HUES64 (cell line): ENCODE measurements around the gene UVSSA.

Experiments used
- H3K27ac ChIP-seq: 2 replicates; pipeline ENCODE4 v1.7.0; 2013; ENCODE audit warnings: low read depth, low read length, inconsistent platforms
- H3K27me3 ChIP-seq: 2 replicates; pipeline ENCODE4 v1.6.1; 2013; ENCODE audit warnings: mild to moderate bottlenecking, low read length; ENCODE audit not compliant: insufficient read depth
- H3K36me3 ChIP-seq: 2 replicates; pipeline ENCODE4 v1.6.1; 2013; ENCODE audit warnings: mild to moderate bottlenecking, low read length; ENCODE audit not compliant: insufficient read depth
- H3K4me1 ChIP-seq: 2 replicates; pipeline ENCODE4 v1.6.1; 2013; ENCODE audit warnings: mild to moderate bottlenecking, low read length, moderate library complexity; ENCODE audit not compliant: insufficient read depth
- H3K4me3 ChIP-seq: 2 replicates; pipeline ENCODE4 v1.5.1; 2013; ENCODE audit warnings: mild to moderate bottlenecking, low read length, moderate library complexity
- H3K9ac ChIP-seq: 2 replicates; pipeline ENCODE4 v1.6.1; 2013; ENCODE audit warnings: mild to moderate bottlenecking, low read depth, low read length
- H3K9me3 ChIP-seq: 2 replicates; pipeline ENCODE4 v1.6.1; 2013; ENCODE audit warnings: low read depth, low read length; ENCODE audit not compliant: insufficient read depth
- WGBS: fragments of 150-250, 120-280 bp; methylation state at CpG from one replicate; pipeline ENCODE4 v1.1.7; 2013; ENCODE audit warnings: missing lambda C conversion rate; 5-methylcytosine and 5-hydroxymethylcytosine counted together

The UVSSA gene

DNA sequence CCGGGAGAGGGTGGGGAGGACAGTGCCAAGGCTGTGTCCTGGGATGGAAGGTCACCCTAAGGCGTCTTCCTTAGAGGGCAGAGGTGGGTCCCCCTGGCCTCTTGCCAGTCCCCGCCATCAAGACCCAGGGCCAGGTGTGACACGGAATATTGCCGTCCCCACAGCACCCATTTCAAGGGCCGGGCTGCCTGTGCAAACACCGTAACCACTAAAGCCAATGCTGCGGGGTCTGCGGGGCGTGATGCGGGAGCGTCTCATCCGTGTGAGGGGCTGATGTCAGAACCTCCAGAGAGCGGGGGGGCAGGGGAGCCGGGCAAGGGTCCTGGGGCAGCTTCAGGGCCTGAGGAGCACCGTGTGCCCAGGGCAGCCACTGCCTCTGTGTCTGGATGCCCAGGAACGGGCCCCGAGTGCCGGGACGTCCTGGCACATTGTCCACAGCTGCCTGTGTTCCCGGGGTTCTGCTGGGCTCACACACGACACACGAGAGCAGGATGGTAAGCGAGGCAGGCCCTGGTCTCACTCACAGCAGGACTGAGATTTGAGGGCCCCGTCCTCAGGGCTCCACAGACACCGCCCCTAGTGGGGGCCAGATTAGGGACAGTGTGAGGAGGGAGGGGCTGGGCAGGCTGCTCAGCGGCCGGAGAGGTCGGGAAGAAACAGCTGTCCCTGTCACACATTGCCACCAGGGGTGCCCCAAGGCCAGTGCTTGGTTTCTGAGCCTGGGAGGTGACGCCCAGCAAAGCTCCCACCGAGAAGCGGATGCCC, 30.0 kb downstream of the UVSSA start:
- H3K4me1 ChIP-seq: no peaks in the 10 kb centered on the region
- H3K9ac ChIP-seq: no peak overlapping the region; the same call in 1 of the 2 replicates
- WGBS: 91% methylated on average over 32 of the region's 32 CpGs
- H3K4me3 ChIP-seq: no peak overlapping the region
- peaks cover 3% of the 10 kb centered on the region; the same call in 1 of the 2 replicates for H3K36me3 ChIP-seq
- no peaks in the 10 kb centered on the region for H3K27me3 ChIP-seq
- H3K9me3 ChIP-seq: no peaks in the 10 kb centered on the region
- H3K27ac ChIP-seq: no peak overlapping the region

DNA sequence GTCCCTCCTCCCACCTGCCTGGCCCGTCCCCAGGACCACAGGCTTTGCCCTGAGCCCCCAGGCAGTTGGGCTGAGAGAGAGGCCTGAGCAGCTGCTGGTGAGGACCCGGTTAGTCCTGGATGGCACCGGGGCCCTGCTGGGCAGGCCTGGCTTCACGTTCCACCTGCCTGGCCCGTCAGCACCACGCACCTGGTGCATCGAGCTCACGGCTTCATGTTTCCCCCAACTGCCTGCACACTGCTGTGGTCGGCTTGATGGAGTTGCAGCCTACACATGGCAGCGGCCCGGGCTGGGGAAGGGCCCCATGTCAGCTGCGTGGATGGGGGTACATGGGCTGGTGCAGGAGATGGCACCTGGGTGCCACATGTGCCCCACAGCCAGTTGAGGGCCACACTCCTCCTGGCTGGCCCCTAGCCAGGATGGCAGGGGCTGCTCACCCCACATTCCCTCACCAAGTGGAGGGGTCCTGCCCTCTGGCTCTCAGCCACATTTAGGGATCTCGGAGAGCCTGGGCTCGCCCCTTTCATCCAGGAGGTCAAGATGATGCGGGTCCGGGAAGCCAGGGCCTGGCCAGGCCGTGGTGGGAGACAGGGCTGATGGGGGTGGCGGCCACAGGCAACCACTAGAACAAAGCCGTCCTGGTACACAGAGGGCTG, 30.7 kb downstream of the UVSSA start:
- Histone ChIP-seq H3K9ac (no peak overlapping the region; the same call in 1 of the 2 replicates), H3K36me3 (peaks cover 3% of the 10 kb centered on the region; the same call in 1 of the 2 replicates), H3K27ac (no peak overlapping the region), H3K9me3 (no peaks in the 10 kb centered on the region), H3K27me3 (no peaks in the 10 kb centered on the region), H3K4me3 (no peak overlapping the region), H3K4me1 (no peaks in the 10 kb centered on the region)
- 94% methylated on average over 19 of the region's 19 CpGs for whole genome bisulfite sequencing

DNA sequence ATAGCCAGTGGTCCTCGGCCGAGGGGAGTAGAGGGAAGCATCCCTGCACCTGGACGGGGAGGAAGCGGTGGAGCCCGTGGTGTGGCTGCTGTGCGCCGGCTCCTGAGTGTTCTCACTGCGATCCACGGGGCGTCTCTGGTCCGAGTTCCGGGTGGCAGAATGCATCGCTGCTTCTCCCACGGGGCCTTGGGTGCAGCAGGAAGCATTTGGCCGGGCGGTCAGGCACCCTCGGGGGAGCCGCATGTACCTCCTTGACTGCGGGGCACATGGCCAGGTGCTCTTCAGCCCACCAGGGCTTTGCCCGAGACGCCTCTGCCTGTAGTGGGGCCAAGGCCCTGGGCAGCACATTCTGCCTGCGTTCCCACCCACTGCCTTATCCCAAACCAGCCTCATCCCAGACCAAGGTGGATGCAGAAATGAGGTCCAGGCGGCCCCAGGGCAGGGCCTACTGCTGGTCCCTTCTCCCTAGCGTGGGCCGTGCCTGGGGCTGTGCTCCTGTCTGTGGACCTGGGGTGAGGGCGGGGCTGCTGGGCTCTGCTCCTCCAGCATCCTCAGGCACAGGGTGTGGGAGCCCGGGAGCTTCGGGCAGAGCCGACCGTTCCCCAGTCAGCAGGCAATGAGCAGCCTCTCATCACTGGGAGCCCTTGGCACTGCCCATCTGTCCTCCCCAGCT, 31.7 kb downstream of the UVSSA start:
- WGBS: 94% methylated on average over 30 of the region's 30 CpGs
- Histone ChIP-seq H3K27me3 (no peaks in the 10 kb centered on the region), H3K9me3 (no peaks in the 10 kb centered on the region), H3K36me3 (peaks cover 3% of the 10 kb centered on the region; the same call in 1 of the 2 replicates), H3K4me3 (no peak overlapping the region), H3K9ac (no peak overlapping the region), H3K27ac (no peak overlapping the region), H3K4me1 (no peaks in the 10 kb centered on the region)

DNA sequence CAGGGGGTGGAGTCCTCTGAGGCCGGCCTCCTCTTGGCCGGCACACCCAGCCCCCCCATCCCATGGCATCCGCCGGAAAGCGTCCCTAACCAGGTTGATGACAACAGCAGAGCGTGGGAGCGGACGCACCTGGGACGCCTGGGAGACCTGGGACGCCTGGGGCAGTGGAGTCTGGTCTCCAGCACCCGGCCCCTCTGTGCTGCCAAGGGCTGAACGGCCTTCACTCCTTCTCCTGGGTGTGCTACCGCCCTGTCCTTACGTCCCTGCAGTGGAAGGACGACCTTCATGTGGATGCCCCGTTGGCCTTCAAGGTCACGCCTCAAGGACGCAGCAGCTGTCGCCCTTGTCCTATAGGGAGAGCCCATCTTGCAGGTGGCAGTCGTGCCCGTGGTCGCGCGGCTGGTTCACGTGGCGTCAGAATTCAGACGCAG, 32.4 kb downstream of the UVSSA start:
- Histone ChIP-seq H3K9me3 (no peaks in the 10 kb centered on the region), H3K36me3 (peaks cover 3% of the 10 kb centered on the region; the same call in 1 of the 2 replicates), H3K4me3 (no peak overlapping the region), H3K9ac (no peak overlapping the region), H3K4me1 (no peaks in the 10 kb centered on the region), H3K27me3 (no peaks in the 10 kb centered on the region), H3K27ac (no peak overlapping the region)
- WGBS: 86% methylated on average over 27 of the region's 27 CpGs

DNA sequence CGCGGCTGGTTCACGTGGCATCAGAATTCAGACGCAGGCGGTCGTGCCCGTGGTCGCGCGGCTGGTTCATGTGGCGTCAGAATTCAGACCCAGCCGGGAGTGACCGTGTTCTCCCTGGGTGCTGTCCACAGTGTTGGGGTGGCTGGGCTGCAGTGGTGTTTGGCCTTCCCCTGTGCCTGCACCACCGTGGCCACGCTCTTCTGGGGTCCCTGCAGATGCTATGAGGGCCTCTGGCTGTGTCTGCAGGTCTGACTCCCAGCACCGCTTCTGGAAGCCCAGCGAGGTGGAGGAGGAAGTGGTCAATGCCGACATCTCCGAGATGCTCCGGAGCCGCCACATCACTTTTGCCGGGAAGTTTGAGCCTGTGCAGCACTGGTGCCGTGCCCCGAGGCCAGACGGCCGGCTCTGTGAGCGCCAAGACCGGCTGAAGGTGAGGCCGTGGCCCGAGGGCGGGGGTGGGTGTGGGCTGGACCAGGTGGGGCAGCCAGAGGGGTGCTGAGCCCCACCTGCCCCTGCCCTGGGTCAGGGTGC, 32.9 kb downstream of the UVSSA start:
- no peaks in the 10 kb centered on the region for H3K4me1 ChIP-seq
- no peak overlapping the region for H3K27ac ChIP-seq
- H3K9ac ChIP-seq: no peak overlapping the region
- 92% methylated on average over 25 of the region's 31 CpGs for WGBS
- no peak overlapping the region for H3K4me3 ChIP-seq
- no peaks in the 10 kb centered on the region for H3K27me3 ChIP-seq
- H3K36me3 ChIP-seq: peaks cover 3% of the 10 kb centered on the region; the same call in 1 of the 2 replicates
- no peaks in the 10 kb centered on the region for H3K9me3 ChIP-seq

DNA sequence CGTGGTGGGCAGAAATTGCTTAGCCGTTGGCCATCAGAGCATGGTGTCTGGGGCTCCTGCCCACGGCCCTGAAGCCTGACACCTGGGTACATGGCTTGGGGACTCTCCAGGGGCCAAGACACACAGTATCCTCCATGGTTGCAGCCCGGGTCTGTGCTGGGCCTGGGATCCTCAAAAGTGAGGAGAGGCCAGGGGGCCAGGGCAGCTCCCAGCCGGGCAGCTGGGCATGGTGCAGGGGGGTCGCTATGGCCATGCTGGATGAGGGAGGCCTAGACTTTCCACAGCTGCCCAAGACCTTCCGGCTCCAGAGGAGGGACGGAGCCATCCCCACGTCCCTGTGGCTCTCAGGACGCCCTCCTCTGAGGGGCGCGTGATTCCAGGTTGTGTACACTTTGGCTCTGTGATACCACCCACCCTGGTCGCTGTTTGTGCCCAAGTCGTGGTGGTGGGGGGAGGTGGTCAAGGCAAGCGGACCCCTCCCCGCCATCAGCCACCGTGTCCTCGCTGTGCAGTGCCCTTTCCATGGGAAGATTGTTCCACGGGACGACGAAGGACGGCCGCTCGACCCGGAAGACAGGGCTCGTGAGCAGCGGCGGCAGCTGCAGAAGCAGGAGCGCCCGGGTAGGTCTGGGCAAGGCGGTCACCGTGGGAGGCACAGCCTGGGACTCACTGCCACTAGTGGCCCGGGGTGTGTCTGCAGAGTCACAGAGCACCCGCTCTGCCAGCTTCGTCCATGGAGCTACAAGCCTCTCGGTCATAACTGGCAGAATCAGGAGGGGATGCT, 33.6 kb downstream of the UVSSA start:
- Histone ChIP-seq H3K27ac (no peak overlapping the region), H3K4me3 (no peak overlapping the region), H3K4me1 (no peaks in the 10 kb centered on the region), H3K9ac (no peak overlapping the region), H3K27me3 (no peaks in the 10 kb centered on the region), H3K36me3 (peaks cover 3% of the 10 kb centered on the region; the same call in 1 of the 2 replicates), H3K9me3 (no peaks in the 10 kb centered on the region)
- WGBS: 89% methylated on average over 36 of the region's 36 CpGs

DNA sequence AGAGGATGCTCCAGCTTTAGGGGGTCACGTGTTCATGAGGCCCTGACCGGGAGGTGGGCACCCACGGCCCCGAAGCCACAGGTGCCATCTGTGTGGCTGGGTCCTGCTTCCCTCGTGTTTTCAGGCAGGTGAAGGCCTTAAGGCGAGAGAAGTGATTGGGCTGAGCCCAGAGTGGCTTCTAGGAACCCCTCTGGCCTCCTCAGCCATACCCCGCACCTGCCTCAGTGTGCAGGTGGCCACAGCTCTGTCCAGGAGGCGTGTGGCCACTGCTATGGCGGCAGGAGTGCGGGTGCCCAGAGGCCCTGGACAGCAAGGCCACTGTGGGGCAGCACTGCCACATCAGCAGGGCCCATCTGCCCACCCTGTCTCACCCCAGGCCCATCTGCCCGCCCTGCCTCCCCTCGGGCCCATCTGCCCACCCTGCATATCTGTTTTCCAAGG, 34.2 kb downstream of the UVSSA start:
- Histone ChIP-seq H3K9me3 (no peaks in the 10 kb centered on the region), H3K27ac (no peak overlapping the region), H3K4me3 (no peak overlapping the region), H3K4me1 (no peaks in the 10 kb centered on the region), H3K9ac (no peak overlapping the region), H3K36me3 (peaks cover 3% of the 10 kb centered on the region; the same call in 1 of the 2 replicates), H3K27me3 (no peaks in the 10 kb centered on the region)
- WGBS: 96% methylated on average over 12 of the region's 12 CpGs

DNA sequence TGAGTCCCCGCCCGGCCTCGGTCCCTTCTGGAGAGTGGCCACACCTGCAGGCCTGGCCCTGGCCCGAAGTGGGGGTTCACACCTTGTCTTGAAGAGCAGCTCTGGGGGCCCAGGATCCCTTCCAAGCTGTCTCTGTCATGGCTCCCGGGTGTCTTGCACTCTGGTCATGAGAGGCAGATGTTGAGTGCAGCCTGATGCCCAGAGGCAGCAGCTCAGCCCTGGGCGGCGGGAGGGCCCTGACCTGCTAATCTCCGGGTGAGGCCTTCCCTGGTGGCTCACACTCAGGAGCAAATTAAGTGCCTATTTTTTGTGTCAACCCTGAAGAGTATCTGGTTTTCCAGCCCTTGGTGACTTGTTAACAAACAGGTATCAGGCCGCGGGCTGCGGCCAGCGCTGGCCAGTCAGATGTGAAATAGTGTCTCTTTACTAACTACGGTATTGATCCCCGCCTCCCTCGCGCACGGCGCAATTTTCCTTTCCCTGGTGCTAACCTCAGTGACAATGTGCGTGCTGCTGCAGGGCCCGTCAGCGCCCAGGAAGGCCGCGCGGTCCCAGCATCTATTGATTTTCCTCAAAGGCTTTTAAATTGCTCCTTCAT, 35.0 kb downstream of the UVSSA start:
- no peak overlapping the region for H3K27ac ChIP-seq
- H3K4me3 ChIP-seq: no peak overlapping the region
- no peaks in the 10 kb centered on the region for H3K4me1 ChIP-seq
- no peaks in the 10 kb centered on the region for H3K27me3 ChIP-seq
- H3K9me3 ChIP-seq: no peaks in the 10 kb centered on the region
- H3K36me3 ChIP-seq: peaks cover 6% of the 10 kb centered on the region; the same call in 1 of the 2 replicates
- WGBS: 95% methylated on average over 24 of the region's 24 CpGs
- H3K9ac ChIP-seq: no peak overlapping the region

DNA sequence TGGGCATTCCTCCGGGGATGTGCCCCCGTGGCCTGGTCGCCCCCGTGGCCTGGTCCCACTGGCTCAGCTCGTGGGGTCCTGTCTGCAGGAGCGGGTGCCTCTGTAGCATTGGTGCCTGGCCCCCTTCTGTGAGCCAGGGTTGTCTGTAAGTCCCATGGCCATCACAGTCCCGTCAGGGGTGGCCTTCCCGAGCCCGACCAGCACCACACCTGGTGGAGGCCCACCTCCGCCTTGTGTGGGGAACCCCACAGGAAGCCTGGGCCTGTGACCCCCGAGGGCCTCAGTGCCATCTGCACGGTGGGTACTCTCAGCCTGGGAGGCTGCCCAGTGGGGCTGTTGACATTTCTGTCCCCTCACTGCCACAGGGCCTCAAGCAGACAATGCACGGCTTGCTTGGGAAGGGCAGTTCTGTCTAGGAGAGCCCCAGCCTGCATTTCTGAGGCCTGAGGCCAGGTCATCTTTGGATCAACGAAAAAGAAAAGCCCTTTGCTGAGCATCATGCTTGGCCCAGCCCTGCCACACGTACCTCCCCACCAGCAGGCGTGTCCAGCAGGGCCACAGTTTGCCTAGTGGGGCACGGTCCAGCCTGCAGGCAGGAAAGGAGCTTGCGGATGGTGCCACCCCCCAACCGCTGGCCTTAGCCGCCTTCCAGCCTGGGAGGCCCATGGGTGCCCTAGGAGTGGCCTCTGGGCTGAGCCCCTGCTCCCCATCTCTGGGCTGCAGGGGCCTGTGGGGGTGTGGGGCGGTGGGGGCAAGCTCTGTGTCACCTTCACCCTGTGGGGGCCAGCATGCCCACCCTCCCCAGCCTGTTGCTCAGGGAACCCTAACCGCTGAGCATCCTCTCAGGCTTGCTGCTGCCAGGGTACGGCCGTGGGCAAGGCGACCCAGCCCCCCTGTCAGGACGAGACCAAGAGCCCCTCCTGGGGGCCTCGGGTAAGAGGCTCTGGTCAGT, 36.0 kb downstream of the UVSSA start:
- Histone ChIP-seq H3K9me3 (no peaks in the 10 kb centered on the region), H3K4me1 (no peaks in the 10 kb centered on the region), H3K36me3 (peaks cover 11% of the 10 kb centered on the region), H3K9ac (no peak overlapping the region), H3K27ac (no peak overlapping the region), H3K4me3 (no peak overlapping the region), H3K27me3 (no peaks in the 10 kb centered on the region)
- WGBS: 92% methylated on average over 27 of the region's 27 CpGs
